NCI-H1694 (cell line): ENCODE results near the gene SEMA3E.

Experiments used
- DNase-seq: peaks from one replicate; lab custom pipeline; 2025; lab: John Stamatoyannopoulos, UW

SEMA3E gene

GRCh38 chr7:83640731-83641537, 8.0 kb downstream of the SEMA3E start:
- DNase-seq: peak; percentile 13

DNA sequence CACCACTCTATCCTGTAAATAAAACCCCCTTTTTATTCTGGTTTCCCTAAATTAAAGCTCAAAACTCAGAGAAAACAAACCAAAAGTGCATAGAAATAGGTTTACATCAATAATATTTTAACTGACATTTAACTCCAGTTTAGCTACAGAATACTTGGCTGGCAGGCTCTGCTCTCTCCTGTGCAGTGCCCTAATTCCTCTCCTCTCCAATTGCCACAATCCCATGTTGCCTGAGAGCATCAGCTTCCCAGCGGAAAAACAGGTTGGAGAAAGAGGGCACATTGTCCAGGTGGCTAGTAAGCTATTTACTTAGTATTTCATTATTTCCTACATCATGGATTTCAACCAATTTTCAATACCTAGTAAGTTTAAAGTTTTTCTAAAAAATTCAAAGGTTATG, 8.7 kb downstream of the SEMA3E start:
- no peak for DNase-seq

DNA sequence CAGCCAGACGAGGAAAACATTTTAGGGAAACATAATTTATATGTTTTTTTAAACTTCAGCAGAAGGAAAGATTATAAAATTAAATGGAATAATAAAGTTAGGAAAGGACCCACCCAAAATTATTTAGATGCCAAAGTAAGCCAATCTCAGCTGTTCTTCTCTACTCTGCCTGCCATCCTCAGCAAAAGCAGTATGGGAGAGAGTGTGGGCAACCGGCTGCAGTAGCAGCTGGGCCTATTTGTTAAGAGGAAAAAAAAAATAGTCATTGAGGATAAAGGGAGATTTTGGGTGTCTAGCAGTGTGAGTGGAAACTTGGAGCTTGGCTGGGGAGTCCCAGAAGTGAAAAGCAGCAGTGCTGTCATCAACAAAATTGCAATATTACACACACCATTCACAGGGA, 15.4 kb downstream of the SEMA3E start:
- DNase-seq: no peak

DNA sequence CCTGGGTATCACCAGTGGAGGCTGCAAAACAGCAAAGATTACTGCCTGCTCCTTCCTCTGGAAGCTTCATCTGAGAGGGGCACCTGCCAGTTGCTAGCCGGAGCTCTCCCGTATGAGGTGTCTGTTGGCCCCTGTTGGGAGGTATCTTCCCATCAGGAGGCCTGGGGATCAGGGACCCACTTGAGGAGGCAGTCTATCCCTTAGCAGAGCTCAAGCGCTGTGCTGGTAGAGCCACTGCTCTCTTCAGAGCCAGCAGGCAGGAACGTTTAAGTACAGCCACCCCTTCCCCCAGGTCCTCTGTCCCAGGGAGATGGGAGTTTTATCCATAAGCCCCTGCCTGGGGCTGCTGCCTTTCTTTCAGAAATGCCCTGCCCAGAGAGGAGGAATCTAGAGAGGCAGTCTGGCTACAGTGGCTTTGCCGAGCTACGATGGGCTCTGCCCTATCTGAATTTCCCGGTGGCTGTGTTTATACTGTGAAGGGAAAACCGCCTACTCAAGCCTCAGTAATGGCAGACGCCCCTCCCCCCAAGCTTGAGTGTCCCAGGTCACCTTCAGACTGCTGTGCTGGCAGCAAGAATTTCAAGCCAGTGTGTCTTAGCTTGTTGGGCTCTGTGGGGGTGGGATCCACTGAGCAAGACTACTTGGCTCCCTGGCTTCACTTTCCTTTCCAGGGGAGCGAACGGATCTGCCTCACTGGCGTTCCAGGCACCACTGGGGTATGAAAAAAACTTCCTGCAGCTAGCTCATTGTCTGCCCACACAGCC, 19.6 kb downstream of the SEMA3E start:
- DNase-seq: no peak

GRCh38 chr7:83617858-83618257, 31.1 kb downstream of the SEMA3E start:
- DNase-seq: no peak

DNA sequence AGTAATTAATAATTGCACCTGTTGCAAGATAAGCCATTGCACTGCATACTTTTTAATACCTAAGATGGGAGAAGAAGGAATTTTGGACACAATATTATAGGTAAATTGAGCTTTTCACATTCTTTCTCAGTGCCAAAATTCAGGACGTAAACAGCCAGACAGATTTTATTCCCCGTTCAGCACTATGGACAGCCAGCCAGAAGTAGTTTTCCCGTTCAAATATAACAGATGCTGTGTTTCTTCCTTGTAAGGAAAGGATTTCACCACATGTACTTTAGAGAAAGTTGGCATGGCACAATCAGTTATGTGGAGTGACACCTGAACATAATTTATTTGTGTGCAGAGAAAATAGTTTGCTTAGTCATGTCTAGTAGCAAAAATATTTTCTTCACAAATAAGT, 34.8 kb downstream of the SEMA3E start:
- DNase-seq: no peak

DNA sequence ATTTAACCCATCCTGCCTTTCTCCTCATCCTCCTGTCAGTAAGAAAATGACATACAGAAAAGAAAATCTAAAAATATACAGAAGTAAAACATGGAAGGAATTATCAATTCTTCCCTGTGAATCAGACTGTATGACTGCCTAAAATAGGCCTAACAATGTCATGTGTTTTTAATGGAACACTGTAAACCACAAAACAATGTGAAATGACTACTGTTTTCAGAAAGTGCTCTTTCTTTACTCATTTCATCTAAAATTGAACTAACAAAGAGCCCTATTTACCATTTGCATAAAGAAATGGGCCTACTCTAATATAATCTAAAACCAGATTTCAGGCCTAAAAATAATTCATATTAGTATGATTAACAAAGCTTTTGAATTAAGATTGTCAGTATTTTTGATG, 35.7 kb downstream of the SEMA3E start:
- DNase-seq: no peak

DNA sequence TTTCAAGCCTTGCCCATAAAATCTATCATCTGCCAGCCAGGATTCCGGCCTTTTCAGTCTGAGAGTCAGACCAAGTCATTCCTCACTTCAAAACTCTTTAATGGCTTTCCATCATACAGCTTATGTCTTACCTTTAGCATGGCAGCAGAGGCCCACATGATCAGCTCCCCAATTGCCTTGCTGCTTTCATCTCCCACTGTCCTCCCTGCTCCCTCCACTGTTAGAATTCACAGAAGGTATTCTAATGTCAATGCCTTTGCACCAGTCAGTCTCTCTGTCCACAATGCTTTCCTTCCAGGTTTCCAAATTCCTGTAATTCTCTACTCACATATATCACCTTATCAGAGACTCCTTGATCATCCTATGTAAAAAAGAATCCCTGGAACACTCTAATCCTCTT, 37.2 kb downstream of the SEMA3E start:
- DNase-seq: no peak

- DNase-seq: no peak
Measured at GRCh38 chr7:83610649-83611304, 38.2 kb downstream of the SEMA3E start.

DNA sequence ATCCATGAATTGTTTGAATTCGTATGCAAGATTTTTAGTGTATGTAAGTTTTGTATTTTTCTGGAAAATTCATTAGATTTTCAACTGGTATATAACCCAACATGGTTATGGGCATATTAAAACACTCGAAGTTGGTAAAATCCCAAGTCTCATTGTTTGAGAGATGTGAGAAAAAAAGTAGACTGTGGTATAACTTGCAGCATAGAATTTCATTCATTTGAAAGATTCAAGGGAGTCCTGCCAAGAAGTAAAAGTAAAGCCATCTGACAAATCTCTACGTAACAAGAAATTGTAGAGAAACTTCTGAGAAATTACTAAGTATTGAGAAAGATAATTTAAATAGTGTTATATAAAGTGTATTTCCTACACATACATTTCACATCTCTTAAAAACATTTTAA, 40.2 kb downstream of the SEMA3E start:
- DNase-seq: no peak

DNA sequence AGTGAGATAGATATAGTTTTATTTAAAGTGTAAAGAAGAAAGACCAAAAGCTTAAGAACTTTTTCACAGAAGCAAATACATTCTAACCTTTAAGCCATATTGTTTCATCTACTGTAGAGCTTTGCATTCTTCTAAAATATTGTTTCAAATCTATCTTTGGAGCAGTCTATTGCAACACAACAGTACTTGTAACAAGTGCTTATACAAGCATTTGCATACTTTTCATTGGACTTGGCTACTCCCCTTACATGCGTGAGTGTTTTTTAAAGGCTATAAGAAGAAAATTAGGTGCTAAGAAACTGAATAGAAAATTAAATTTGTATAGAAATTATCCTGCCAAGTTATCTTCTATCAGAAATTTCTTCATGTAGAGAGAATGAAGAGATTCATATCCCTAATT, 45.3 kb downstream of the SEMA3E start:
- no peak for DNase-seq

GRCh38 chr7:83599131-83599530, 49.8 kb downstream of the SEMA3E start:
- no peak for DNase-seq

- peak; percentile 40 for DNase-seq
Measured at GRCh38 chr7:83593921-83594475, 54.9 kb downstream of the SEMA3E start.

GRCh38 chr7:83588602-83589240, 60.2 kb downstream of the SEMA3E start:
- DNase-seq: no peak

- DNase-seq: no peak
Measured at GRCh38 chr7:83586281-83586680, 62.7 kb downstream of the SEMA3E start.

DNA sequence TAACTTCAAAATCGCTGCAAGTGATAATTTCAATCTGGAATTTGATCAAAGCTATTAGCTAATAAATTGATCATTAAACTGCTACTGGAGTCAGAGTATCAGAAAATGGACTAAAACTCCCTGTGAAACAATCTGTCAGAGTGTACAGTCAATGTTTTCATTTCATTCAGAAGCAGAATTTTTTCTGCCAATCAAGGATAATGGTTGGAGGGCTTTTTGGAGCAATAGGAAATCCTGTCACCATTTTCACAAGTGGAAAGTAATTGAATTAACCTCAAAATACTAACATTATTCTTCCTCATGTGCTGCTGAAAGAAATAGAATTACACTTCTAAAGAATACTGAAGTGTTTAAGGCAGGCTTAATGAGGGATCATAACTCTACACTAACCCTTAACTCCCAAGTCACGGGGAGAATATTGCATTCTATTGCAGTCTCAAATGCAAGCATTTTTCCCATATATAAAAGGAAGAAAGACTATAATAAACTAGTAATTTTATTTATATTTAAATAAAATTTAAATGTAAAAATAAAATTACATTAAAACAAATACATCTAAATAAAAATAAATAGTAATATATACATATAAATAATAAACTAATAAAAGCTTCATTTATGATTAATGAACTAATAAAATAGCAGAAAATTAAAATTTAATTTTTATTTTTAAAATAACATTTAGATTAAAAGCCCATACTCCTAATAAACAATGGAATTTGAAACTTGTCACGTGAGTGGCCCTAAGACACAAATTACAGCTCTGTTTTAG, 67.1 kb downstream of the SEMA3E start:
- no peak for DNase-seq

GRCh38 chr7:83579740-83580139, 69.2 kb downstream of the SEMA3E start:
- no peak for DNase-seq

DNA sequence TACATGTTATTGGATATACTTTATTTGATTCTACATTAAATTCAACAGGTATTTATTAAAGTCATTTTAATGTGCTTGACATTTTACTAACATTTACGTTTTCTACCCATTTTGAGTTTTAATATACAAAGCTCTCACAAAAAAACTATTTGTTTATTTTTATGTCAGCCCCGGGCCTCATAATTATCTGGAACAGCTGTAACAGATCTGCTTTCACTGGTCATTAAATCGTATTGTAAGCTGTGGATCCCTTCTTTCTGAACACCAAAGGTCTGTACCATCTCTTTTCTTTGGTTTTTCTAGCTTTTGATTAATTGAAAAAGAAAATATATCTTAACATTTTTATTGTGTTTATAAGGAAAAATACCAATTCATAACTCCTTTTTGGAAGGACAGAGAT, 73.5 kb downstream of the SEMA3E start:
- no peak for DNase-seq

DNA sequence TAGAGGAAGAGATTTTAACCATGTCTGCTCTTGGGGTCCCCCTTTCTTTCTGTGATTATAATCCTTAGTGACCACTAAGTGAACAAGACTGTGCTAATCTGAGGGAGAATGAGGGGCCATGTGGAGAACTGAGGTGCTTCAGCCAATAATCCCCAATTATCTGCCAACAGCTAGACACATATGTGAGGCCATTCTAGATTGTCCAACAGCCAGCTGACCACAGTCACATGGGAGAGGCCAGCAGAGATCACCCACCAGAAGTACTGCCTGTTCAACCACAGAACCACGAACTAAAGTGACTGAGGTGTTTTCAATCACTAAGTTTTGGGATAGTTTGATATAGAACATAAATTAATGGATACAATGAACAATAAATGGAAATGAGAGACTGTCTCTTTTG, 74.3 kb downstream of the SEMA3E start:
- no peak for DNase-seq

DNA sequence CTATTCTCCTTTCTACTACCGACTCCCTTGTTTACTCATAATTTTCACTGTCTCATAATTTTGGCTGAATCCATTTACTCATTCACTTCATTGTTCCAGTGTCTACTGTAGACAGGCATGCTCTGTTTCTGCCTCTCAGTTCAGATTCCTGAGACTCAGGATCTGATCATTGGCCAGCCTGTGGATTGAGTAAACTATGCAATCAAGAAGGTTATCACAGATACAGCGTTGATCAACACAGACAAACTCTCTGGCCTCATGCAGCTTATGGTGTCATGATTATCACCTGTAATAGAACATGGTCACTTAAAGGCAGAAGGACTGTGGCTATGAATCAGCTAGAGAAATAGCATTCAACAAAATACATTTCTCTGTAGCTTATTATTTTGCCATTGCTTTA, 86.0 kb downstream of the SEMA3E start:
- no peak for DNase-seq

DNA sequence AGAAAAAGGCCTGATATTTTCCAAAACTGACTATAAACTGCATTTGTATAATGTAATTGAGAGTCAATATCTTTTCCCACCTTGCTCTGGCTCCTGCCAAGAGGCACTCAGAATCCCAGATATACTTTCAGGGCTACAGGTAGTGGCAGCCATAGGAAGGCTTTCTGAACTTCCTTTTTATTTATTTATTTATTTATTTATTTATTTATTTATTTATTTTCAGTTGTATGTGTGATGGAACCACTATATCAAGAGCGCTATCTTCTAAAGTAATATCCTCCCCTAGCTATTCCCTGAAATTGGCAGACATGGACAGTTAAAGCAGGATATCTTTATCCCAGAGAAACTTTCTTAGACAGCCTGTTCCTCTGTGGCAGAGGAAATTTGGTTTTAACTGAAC, 86.7 kb downstream of the SEMA3E start:
- DNase-seq: no peak
